HG03196 (cell line): ENCODE results near the gene CDC16.
"Not testable (repeated sequence)": the region's sequence is repeated elsewhere in the genome, so short reads cannot be mapped to it uniquely, and the experiment has no call there.

Experiments
- ATAC-seq: cut with Tn5 transposase; IDR thresholded peaks from one replicate; pipeline ENCODE4 v1.9.1; 2021; ENCODE audit not compliant: unreplicated experiment

Gene CDC16

GRCh38 chr13:114261328-114261965, 26.8 kb downstream of the CDC16 start:
- no peak for ATAC-seq

- ATAC-seq, result no peak
These were observed 28.9 kb downstream of the CDC16 start for GRCh38 chr13:114263578-114263977.

GRCh38 chr13:114264313-114264712, 29.6 kb downstream of the CDC16 start:
- ATAC-seq, result not testable (repeated sequence)

DNA sequence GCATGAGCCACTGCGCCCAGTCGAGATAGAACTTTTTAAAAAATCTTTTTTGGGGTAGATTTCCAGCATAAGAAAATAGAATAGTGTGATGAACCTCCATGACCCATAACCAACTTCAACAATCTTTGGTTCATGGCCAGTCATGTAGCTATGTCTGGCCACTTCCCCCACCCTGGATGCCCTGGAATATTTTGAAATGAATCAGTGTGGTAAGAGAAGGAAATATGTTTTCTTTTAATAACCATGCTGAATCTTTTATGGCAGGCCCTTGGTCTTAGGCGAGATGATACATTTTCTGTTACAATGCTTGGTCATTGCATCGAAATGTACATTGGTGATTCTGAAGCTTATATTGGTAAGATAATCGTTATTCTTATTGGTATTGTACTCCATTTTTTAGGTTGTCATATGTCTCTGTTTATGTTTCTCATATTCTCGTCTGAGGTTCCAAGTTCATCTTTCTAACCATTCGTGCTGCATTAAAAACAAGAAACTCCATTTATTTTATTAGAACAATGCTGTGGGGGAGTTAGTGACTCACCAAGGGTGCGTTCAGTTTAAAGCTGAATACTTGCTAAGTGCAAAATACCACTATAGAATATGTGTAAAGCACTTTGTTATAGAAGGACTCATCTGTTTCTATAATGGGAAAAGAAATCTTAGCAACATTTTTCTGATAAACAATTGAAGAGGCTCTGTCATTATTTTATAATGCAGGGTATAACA, 30.4 kb downstream of the CDC16 start:
- no peak for ATAC-seq

DNA sequence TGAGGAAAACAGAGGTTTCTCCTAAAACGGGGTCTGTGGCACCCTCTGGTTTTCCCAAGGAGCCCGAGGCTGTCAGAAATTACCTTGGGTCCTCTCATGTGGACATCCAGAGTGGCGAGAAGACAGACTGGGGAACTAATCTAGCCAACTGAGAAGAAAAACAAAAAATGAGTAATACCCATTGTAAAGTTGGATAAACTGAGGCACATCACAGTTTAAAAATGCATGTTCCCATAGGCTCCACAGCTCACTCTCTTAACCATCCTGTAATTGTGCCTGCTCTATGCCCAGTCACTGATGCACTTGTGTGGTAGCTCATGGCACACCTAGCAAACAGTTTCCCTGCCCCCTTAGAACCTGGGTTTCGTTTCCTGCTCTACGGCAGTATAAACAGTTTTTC, 31.5 kb downstream of the CDC16 start:
- no peak for ATAC-seq

DNA sequence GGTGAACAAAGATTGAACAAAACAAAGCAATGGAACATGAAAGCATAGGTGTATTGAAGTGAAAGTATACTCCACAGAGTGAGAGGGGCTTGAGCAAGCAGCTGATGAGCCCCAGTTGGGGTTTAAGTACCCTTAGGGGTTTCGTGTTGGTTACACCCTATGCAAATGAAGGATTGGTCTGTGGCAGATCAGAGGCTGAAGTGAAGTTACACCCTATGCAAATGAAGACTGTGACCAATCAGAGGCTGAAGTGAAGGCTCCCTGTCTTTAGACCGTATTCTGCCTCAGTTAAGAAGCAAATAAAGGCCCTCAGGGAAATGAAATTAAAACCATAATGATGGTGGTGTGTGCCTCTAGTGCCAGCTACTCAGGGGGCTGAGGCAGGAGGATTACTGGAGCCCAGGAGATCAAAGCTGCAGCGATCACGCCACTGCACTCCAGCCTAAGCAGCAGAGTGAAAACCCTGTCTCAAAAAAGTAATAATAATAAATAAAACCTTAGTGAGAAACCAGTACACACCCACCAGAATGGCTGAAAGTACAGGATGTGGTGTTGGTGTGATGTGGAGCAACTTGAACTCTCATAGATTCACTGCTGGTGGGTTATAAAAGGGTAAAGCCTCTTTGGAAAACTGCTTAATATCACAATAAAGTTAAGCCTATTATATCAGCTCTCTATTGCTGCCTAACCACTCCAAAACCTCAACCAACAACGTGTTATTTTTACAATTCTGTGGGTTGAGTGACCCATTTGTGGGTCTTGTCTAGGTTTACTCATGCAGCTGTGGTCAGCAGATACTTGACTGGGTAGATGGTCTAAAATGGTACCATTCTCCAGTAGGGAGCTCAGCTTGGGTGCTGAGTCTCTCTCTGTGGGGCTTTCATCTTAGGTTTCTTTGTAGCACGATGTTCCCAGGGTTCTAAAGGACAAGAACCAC, 33.9 kb downstream of the CDC16 start:
- ATAC-seq, result no peak

- ATAC-seq, result no peak
These were observed 34.6 kb downstream of the CDC16 start for GRCh38 chr13:114269281-114269770.

GRCh38 chr13:114272977-114273376, 38.3 kb downstream of the CDC16 start:
- ATAC-seq, result no peak

GRCh38 chr13:114275304-114275703, 40.6 kb downstream of the CDC16 start:
- no peak for ATAC-seq

DNA sequence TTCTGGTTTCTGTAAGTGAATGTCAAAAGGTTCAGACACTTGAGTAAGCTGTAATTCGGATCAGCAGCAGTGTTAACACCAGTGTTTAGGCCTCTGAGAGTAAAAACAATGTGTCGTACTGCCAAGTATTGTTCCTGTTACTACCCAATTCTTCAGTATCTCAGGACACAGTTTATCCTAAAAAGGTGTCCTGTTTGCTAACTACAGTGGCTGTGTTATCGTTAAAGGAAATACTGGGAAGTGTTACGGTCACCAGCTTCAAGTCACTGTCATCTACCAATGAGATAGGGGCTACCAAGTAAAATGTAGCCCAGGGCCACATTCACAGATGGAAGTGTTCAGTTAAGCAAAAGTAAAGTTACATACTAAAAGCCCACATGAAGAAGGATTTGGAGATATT, 44.4 kb downstream of the CDC16 start:
- no peak for ATAC-seq

DNA sequence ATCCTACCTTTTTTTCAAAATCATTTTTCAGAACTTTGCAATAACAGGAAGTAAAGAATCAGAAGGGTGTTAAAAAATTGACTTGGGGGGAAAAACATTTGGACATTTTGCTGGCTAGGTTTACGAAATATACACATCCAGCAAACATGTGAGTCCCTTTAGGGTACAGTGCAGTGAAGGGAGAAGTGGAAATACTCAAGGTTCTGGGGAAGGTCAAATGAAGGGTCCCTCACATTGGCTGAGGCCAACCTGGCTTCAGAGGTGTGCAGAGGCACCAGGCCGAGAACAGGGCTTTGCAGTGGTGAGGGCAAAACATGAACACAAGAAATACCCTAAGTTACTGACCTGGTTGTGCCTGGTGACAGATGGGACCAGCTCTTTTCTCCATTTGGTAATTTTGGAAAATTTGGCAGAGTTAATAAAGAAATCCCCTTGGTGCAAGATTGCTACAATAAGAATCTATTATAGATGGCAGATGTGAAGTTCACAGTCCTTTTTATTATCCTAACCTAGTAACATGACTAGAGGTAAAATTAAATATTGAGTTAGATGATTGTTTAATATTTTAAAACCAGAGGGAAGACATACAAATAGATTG, 45.2 kb downstream of the CDC16 start:
- ATAC-seq, result no peak

- ATAC-seq, result peak; percentile 76
These were observed 46.8 kb downstream of the CDC16 start, which contains the start of gene UPF3A for GRCh38 chr13:114281351-114282040. Gene UPF3A, plus strand, starts transcription at chr13:114281601. Its CDS starts 39 bp downstream, at chr13:114281640.

DNA sequence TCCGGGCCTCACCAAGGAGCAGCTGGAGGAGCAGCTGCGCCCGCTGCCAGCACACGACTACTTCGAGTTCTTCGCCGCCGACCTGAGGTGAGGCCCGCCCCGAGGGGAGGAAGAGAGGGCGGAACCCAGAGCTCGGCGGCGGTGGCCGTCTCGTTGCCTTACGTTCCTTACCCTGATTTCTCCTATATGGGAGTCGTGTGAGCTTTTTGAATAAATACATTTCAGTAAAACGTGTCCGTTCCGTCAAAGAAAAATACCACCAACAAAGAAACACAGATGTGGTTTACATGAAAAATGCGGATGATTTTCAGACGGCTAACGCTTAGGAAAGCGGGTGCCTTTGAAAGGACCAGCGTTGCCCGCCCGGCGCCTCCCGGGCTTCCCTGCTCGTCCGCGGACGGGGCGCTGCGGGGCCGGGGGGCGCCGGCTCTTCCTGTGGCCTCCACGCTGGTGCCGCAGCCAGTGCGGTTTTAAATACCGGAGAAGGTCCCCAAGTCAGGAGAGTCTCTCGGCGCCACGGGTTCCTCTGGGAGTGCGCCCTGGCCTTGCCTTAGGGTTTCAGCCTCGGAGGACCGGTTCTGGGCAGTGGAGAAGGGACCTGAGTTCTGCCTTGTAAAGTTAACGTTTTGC, 47.5 kb downstream of the CDC16 start:
- peak; percentile 44 for ATAC-seq

DNA sequence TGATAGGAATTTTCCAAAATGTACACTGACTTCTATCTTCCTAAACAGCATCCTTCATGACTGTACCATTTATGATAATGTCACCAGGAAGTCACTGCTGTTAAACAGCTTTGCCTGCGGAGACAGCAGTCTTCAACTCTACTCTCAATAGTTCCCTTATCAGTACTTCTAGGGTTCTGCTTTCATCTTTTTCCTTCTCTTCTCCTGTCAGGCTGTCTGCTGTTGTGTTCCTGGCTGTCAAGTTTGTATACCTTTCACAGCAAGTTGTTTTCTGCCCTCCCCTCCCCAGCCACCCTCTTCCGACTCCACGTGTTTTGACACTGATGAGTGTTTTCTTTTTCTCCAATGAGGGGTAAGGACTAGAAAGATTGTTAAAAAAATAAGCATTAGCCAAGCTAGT, 48.9 kb downstream of the CDC16 start:
- no peak for ATAC-seq

GRCh38 chr13:114284680-114285079, 50.0 kb downstream of the CDC16 start:
- no peak for ATAC-seq

DNA sequence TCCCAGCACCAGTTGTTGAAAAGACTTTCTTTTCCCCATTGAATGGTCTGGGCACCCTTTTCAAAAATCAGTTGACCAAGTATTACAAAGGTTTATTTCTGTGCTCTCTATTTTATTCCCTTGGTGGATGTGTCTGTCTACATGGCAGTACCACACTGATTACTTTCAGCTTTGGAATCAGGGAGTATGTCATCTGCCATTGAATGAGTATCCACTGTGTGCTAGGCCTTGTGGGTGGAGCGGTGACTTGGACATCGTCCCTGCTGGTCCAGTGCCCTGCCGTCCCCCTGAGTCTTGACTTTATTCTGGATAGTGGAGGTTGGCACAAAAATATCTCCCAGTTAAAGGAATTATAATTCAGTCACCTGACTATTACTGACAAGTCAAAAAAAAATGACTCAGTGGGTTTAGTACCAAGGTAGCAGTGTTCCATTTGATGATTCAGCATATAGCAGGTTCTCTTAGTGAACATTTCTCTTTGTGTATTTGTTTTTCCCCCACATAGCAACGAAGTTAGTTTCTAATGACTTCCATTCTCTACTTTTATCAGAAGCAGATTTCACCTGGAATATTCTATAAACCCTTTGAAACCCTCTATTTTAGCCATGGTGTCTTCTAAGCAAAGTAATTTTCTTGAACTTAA, 50.6 kb downstream of the CDC16 start:
- ATAC-seq, result no peak

DNA sequence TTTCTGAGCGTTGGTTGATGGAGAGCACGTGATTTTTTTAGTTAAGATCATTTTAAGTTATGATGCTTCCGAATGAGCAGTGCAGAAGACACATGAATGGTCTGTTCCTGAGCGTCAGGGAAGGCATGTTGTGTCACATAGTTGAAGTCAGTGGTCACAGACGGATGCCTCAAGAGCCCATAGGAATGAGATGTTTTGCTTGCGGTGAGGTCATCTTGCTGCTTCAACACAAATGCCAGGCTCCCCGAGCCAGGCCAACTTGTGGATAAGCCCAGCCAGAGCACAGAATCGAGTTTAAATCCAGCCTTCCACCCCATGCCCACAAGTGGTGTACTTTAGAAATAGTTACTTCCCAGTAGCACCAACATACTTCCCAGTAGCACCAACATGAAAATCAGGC, 52.1 kb downstream of the CDC16 start:
- ATAC-seq, result no peak

DNA sequence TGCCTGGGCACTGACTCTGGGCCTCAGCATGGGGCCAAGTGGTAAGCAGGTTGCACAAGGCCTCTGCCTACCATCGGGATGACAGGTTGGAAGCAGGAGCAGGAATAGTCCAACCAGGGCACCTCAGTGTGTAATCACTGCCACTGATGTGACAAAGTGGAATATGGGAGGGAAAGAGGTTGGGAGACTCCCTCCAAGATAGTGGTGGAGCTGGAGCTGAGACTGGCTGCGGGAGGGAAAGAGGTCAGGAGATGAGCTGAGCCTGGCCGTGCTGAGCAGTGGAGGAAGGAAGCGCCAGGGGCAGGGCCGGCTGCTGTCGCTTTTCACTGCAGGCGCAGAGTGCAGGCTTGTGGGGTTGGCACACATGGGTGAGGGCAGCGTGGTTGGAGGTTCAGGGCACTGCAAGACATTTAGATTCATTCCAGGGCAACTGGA, 53.5 kb downstream of the CDC16 start:
- ATAC-seq, result no peak

DNA sequence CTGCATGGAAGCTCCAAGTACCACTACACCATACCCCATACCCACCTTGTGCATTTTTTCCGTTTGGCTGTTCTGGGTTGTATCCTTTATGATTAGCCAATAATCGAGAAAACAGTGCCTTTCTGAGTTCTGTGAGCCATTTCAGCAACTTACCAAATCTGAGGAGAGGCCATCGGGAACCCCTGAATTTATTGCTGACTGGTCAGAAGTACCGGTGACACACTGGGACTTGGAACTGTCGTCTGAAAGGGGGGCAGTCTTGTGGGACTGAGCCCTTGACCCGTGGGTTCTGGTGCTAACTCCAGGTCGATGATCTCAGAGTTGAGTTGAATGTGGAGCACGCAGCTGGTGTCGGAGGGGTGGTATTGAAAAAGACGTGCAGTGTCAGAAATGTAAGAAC, 61.8 kb downstream of the CDC16 start:
- ATAC-seq, result no peak
